DMS114 treated with DMSO at 0.1 percent for 48 hours (cell line): ENCODE data around the gene HSPA12B.

Experiments
- DNase-seq: peaks from one replicate; lab custom pipeline; 2025; ENCODE audit not compliant: unreplicated experiment; lab: John Stamatoyannopoulos, UW

HSPA12B gene

DNA sequence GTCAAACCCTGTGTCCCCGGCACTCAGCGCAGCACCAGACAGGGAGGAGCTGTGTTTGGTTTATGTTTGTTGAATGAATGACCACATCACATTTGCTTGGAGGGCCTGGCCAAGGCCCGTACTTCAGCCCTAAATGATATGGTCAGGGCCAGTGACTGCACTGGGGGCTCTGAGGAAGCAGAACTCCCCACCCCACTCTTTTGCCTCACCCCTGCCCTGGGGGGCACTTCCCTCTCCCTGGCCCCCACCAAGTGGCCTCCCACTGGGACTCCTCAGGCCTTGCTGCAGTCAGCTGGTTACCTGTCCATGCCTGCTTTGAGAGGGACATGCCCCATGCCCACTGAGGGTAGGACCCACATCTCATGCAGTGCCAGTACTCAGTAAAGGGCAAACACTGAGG is 32.2 kb downstream of the HSPA12B start:
- DNase-seq = no peak

DNA sequence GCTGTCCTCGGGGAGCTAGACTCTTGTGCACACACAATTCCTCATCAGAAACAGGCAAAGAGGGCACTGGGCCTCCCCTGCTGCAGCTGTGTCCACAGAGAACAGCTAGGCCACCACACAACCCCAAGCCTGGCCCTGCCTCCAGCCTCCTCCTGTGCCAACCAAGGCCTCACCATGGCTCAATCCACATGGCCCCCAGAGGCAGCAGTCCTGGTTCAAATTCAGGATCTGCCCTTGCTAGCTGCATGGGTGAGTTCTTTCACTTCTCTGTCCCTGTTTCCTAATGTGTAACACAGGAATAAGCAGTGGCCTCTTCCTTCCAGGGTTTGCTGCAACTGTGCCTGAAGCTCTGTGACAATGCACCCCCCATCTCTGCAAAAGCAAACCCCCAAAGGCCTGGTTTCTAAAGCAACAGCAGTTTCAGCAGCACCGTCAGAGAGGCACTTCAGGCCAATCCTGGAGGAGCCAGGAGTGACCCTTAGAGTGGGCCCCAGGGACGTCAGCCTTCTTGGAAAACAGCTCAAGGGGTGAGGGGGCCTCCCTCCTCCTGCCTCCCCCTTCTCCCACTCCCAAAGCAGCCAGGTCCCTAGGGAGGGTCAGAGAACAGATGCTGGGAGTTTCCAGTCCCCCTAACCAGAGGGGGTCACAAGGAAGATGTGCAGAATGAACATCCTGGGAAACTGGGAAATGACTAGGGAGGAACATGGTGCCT is 32.8 kb downstream of the HSPA12B start:
- no peak for DNase-seq

GRCh38 chr20:3766422-3767109 is 34.1 kb downstream of the HSPA12B start:
- DNase-seq = no peak

DNA sequence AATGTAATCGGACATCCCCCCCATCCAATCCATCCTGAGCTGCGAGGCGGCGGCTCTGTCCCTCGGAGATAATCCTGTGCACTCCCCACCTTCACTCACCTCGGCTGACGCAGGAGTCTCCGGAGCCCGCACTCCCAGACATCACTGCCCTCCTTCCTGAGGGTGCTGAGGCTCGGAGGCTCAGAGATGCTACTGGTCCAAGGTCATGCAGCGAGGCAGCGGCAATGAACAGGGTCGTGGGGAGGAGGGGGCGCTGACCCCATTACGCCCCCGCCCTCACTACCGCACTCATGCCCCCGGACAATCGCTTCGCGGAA is 34.6 kb downstream of the HSPA12B start:
- no peak for DNase-seq

GRCh38 chr20:3767427-3768341 is 35.2 kb downstream of the HSPA12B start, which contains the start of gene ADISSP:
TSS of gene ADISSP (minus strand) at chr20:3767753. CDS start at chr20:3760100, 7,653 bp downstream.
- DNase-seq = peak; percentile 94

DNA sequence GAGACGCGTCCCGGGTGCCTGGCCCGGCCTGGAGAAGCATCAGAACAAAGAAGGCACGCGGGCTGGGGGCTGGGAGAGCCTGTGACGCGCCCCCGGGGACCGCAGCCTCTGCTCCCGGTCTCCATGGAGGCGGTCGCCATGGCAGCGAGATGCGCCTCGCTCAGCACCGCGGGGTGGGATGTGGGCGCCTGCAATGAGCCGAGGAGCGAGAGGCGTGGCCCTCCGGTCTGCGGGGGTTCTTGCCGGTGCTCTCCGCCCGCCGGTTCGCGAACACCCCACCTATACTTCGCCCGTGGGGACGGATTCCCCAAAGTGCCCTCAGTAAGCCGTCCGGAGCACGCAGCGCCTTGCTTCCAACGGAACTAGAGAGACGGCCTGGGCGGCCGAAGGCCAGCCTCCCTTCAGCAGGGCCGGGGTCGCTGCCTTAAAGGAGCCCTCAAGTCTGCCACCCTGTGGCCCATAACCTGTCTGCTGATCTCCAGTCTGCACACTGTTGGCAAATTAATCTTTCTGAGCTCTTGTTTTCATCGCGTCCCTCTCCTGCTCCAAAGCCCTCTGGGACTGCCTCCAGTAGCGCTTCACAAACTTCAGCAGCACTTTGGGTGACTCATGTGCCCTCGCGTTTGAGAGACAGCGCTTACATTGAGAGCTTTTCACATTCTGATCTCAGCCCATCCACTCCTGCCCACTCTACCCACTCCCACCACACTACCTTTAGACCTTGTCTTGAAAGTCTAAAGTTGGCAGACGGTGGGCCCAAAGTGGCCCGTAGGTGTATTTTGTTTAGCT is 36.1 kb downstream of the HSPA12B start:
- DNase-seq = peak; percentile 68

DNA sequence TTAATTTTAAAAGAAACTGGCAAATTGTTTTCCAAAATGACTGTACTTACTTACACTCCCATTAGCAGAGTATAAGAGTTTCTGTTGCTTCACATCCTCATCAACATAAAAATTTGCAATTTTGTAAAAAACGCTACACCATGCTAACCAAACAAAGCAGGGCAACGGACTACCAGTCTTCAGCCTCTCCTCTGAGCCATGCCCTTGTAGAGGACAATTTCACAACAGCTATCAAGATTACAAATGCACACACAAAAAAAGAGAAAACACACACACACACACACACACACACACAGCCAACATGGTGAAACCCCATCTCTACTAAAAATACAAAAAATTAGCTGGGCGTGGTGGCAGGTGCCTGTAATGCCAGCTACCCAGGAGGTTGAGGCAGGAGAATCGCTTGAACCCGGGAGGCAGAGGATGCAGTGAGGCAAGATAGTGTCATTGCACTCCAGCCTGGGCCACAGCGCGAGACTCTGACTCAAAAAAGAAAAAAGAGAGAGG is 39.1 kb downstream of the HSPA12B start:
- DNase-seq = no peak

DNA sequence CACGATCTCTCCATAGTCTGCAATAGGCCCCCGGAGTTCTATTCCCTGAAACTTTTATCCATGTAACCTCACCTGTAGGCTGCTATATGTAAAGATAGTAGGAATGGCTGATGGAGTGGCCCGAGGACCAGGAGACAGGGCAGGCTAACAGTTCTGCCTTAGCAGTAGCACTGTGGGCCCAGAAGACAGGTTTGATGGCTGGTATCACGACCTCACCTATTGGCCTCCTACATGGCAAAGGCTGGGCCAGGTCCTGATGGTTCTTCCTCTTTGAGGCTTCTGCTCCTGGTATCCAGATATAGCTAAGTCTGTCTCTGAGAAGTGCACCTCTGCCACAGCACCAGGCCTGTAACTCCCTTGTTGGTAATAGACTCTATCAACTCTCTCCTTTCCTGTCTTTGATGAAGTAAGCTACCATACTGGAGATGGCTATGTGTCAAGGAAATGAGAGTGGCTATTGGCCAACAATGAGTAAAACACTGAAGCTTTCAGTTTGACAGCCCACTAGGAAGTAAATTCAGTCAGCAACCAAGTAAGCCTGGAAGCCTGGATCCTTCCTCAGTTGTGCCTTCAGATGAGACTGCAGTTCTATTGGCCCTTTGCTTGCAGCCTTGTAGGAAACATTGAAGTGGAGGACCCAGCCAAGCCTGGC is 43.1 kb downstream of the HSPA12B start:
- no peak for DNase-seq

GRCh38 chr20:3777381-3777715 is 44.9 kb downstream of the HSPA12B start:
- DNase-seq = no peak

DNA sequence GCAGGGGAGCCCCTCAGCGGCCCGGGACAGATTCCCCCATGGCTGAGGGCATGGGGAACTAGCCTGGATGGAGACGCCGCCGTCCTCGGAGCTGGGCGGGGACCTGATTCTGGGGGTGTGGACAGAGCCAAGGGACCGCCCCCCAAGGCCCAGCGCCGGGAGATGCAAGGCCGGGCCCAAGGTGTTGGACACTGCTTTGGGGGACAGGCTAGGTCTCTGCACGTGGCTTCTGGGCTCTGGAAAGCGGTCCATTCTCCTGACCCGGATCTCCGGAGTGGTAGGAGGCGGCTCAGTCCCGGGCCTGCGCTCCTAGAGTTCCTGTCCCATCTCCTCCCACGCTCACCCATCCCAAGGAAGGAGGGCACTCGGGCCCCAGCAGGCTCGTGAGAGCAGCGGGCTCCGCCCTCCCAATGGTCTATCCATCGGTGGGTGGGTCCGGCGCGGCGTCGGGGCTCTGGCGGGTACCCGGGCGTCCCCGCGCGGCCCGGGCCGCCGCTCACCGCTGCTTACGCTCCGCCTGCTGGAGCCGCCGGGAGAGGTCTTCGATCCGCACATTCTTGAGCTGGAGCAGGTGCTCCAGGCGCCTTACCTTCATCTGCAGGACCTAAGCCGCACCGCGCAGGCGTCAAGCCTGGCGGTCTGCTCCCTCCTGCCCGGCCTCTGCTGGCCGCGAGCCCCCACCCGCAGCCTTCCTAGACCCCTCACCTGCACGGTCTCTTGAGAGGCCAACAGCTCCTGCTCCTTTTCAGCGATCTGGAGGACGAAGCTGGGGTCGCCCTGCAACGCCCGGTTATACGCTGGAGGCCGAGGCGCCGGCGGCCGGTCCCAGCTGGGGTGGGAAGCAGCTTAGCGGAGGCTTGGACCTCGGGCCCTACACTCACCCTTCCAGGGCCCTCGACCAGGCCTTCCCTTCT is 45.5 kb downstream of the HSPA12B start:
- peak; percentile 76 for DNase-seq

DNA sequence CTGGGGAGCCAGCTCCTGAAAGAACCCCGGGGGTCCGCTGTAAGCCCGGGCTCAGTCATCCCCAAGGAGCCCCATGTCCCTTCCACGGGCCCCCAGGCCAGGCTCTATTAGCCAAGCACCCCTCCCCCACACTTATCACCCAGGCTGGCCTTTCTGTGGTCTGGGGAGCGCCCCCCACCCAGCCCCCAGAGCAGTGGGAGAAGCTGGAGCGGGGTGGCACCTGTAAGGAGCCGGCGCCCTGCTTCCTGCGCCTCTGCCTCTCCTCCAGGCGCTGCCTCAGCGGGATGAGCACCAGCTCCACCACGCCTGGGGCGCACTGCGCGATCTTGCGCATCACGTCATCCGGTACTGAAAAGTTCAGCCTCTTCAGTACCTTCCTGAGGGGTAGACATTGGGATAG is 46.5 kb downstream of the HSPA12B start:
- DNase-seq = no peak

GRCh38 chr20:3781153-3781910 is 48.8 kb downstream of the HSPA12B start, which contains the start of gene SPEF1:
TSS of gene SPEF1 (minus strand) at chr20:3781448. CDS start at chr20:3781287, 161 bp downstream.
- peak; percentile 98 for DNase-seq

GRCh38 chr20:3782597-3782996 is 50.1 kb downstream of the HSPA12B start:
- DNase-seq = no peak

DNA sequence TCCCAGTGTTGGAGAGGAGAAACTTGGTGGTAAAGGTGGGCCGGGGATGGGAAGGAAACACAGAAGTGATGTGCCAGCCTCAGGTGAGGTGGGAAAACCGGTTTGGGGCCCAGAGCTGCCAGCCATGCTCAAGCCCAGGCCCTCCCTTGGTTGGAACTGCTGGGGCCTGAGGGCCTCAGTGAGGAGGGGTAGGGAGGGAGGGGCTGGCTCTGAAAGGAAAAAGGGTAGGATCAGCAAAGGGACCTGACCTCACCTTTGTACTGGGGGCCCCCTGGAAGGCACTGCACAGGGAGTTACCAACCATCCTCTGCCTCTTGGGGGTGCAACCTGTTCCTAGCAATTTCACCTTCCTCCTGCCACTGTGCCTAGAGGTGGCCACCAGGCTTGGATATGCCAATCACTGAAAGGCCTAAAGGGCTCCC is 50.6 kb downstream of the HSPA12B start:
- DNase-seq = no peak

- no peak for DNase-seq
These were observed 51.2 kb downstream of the HSPA12B start for GRCh38 chr20:3783511-3784195.

GRCh38 chr20:3784216-3784853 is 51.9 kb downstream of the HSPA12B start:
- DNase-seq = no peak

GRCh38 chr20:3784863-3785239 is 52.4 kb downstream of the HSPA12B start:
- no peak for DNase-seq
